NCI-H2171 treated with DMSO at 0.1 percent for 48 hours (cell line): Measurements from ENCODE around the gene RAB11A.

ENCODE experiments used
- DNase-seq: peaks from one replicate; lab custom pipeline; 2025; lab: John Stamatoyannopoulos, UW

RAB11A gene

GRCh38 chr15:65939901-65940617, 70.8 kb downstream of the RAB11A start:
- DNase-seq: no peak

- no peak for DNase-seq
Observed at GRCh38 chr15:65940618-65940909, 71.3 kb downstream of the RAB11A start.
